Adipocyte (in vitro differentiated cells): ENCODE measurements around the gene SLC10A7.
"Not testable (repeated sequence)": the region's sequence is repeated elsewhere in the genome, so short reads cannot be mapped to it uniquely, and the experiment has no call there.

Experiments used
- DNase-seq: peaks from one replicate; pipeline ENCODE4 v3.0.0-alpha.2; 2015; ENCODE audit warnings: low read depth
- H3K27me3 ChIP-seq: replicated peaks from 2 replicates; pipeline ENCODE4 v1.7.0; 2013; ENCODE audit warnings: mild to moderate bottlenecking, low read length, moderate library complexity; ENCODE audit not compliant: control insufficient read depth, insufficient read depth
- H3K36me3 ChIP-seq: 2 replicates; pipeline ENCODE4 v1.7.0; 2013; ENCODE audit warnings: low read length, mild to moderate bottlenecking, moderate library complexity; ENCODE audit not compliant: control insufficient read depth, insufficient read depth, severe bottlenecking
- H3K4me1 ChIP-seq: 2 replicates; pipeline ENCODE4 v1.7.0; 2013; ENCODE audit warnings: mild to moderate bottlenecking, low read length, moderate library complexity; ENCODE audit not compliant: control insufficient read depth, insufficient read depth
- H3K4me3 ChIP-seq: 2 replicates; pipeline ENCODE4 v1.7.0; 2013; ENCODE audit warnings: mild to moderate bottlenecking, low read length, moderate library complexity
- H3K9ac ChIP-seq: 2 replicates; pipeline ENCODE4 v1.7.0; 2013; ENCODE audit warnings: mild to moderate bottlenecking, low read length, moderate library complexity
- H3K9me3 ChIP-seq: 2 replicates; pipeline ENCODE4 v1.7.0; 2013; ENCODE audit warnings: mild to moderate bottlenecking, low read length, moderate library complexity; ENCODE audit not compliant: control insufficient read depth

SLC10A7 gene

DNA sequence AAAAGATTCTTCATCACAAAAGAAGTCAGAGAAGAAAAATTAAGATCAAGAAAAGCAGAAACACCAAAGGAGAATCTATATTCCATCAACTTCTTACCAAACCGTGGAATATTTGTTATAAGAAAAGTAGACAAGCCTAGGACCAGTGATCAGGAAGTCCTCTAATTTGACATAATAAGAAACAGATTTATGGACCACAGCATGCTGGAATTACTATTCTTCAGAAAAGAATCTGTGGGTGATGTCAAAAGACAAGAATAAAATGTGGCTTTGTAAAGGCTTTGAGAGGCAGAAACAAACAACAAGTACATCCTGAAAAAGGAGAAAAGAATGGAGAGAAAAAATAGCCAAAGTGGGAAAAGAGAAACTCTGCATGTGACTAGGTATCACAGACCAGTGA lies 123.3 kb downstream of the SLC10A7 start:
- DNase-seq, result peak; percentile 65
- Histone ChIP-seq H3K27me3 (no peaks in the 10 kb centered on the region), H3K9ac (no peak overlapping the region), H3K4me1 (peaks cover 7% of the 10 kb centered on the region), H3K36me3 (no peaks in the 10 kb centered on the region), H3K9me3 (no peaks in the 10 kb centered on the region), H3K4me3 (no peak overlapping the region)

DNA sequence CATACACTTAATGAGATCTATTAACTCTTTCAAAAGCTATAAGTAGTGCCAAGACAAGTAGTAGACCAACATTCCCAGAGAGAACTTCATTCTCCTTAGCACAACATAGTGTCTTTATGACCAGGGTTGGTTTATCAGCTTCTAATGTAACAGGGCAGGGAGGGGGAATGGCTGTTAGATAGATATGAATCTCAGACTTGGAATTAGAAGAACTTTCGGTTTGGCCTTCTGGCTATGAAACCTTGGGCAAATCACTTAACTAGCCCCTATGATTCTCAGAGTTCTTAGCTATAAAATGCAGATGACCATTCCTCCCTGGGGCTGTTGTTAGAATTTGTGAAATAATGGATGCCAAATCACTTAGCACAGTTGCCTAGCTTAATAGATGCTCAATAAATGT lies 132.2 kb downstream of the SLC10A7 start:
- Histone ChIP-seq H3K9me3 (no peaks in the 10 kb centered on the region), H3K27me3 (no peaks in the 10 kb centered on the region), H3K9ac (no peak overlapping the region), H3K4me1 (no peaks in the 10 kb centered on the region), H3K4me3 (no peak overlapping the region), H3K36me3 (no peaks in the 10 kb centered on the region)
- DNase-seq, result no peak

DNA sequence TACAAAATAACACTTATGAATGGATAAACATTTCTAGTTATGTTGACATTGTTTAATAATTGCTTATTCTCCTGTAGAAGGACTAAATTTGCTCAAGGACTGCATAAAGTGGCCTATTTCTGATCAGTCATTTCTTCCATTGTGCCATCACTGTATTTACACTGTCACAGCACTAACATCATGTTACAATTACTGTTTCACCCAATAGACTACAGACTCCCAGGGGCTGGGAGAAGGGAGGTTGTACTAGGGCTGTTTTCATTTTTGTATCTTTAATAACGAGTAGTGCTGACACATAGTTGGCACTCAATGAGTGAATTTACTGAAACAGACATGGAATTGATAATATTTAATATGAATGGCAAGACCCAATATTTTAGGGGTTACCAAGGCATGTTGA lies 139.5 kb downstream of the SLC10A7 start:
- H3K27me3 ChIP-seq, result no peaks in the 10 kb centered on the region
- no peak overlapping the region for H3K4me3 ChIP-seq
- no peaks in the 10 kb centered on the region for H3K4me1 ChIP-seq
- no peaks in the 10 kb centered on the region for H3K9me3 ChIP-seq
- no peak overlapping the region for H3K9ac ChIP-seq
- DNase-seq, result no peak
- H3K36me3 ChIP-seq, result no peaks in the 10 kb centered on the region

DNA sequence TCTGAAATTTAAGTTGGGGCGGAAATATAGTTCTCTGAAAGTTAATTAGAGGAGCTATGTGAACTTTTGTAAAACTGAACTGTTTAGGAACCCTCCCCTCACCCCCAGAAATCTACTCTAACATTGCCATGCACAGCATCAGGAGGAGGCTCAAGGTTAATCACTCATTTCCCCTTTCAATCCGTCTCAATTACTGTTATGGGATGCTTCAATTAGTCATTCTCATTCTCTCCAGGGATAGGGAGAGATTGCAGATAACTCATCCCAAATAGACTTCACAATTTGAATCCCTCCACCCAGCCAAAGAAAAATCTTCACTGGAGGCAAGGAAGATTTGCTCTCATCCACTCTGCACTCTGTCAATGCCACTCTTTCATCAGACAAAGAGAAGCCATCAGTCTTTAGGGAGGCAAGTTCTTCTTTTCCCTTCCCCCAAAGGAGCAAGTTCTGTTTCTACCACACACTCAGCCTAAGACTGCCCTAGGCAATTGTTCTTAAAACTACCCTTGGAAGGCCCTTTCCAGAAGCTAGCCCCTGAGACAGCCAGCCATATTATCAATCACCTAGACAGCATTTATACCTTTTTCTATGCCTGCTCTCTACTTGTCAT lies 140.4 kb downstream of the SLC10A7 start:
- DNase-seq, result no peak
- Histone ChIP-seq H3K9ac (no peak overlapping the region), H3K27me3 (no peaks in the 10 kb centered on the region)

DNA sequence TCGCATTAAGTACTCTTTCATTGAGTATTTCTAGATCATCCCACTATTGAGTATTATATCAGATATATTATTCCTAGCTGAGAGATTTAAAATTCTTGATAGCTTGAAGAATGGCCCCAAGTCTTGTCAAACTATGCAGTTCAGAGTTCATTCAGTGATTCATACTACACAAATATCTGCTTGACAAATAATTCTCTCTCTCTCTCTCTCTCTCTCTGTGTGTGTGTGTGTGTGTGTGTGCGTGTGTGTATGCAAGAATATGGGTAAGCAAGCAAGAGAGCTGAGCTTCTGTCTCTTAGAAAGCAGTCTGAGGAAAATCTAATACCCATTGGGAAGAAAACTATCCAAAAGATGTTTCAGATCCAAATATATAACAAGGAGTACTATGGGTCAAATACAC lies 142.0 kb downstream of the SLC10A7 start:
- H3K4me3 ChIP-seq, result no peak overlapping the region
- no peak for DNase-seq
- no peaks in the 10 kb centered on the region for H3K4me1 ChIP-seq
- no peak overlapping the region for H3K9ac ChIP-seq
- no peaks in the 10 kb centered on the region for H3K9me3 ChIP-seq
- no peaks in the 10 kb centered on the region for H3K36me3 ChIP-seq
- no peaks in the 10 kb centered on the region for H3K27me3 ChIP-seq

More for the DNA sequence above, 140.4 kb downstream of the SLC10A7 start:
- no peaks in the 10 kb centered on the region for H3K9me3 ChIP-seq
- no peaks in the 10 kb centered on the region for H3K4me1 ChIP-seq
- no peaks in the 10 kb centered on the region for H3K36me3 ChIP-seq
- H3K4me3 ChIP-seq, result no peak overlapping the region

DNA sequence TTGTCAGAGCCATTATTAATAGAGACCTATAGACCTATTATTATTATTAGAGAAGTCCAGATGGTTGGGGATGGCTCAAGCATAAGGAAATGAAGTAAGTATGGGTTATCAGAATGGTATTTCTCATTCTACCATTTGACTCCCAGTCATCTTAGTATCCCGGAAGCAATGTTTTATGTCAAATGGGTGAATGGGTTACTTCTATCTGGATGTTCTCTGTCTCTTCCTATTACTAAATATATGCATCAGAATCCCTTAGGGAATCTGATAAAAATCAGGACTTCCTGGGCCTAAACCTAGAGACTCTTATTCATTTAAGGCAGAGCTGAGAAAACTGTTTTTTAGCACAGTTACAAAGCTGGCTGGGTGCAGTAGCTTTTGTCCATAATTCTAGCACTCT lies 149.9 kb downstream of the SLC10A7 start:
- H3K36me3 ChIP-seq, result no peaks in the 10 kb centered on the region
- no peak overlapping the region for H3K4me3 ChIP-seq
- no peak for DNase-seq
- no peaks in the 10 kb centered on the region for H3K9me3 ChIP-seq
- peaks cover 6% of the 10 kb centered on the region for H3K4me1 ChIP-seq
- H3K27me3 ChIP-seq, result no peaks in the 10 kb centered on the region
- H3K9ac ChIP-seq, result no peak overlapping the region

DNA sequence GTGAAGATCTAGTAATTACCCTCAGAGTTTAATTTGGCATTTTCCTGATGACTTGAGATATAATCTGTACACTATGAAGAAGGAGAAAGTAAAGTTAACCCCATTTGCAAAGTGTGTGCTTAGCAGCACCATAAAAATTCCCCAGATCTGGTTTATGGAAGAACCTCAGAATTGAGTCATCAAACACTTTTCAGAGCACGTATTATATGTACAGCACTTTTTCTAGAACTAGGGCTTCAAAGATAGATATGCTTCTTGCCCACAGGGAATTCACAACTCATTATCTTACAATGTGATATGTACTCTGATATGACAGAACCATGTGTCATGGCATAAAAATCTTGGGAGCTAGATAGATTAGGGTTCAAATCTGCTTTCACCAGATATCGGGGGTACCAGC lies 150.9 kb downstream of the SLC10A7 start:
- DNase-seq, result no peak
- Histone ChIP-seq H3K4me1 (peaks cover 6% of the 10 kb centered on the region), H3K36me3 (no peaks in the 10 kb centered on the region), H3K9me3 (no peaks in the 10 kb centered on the region), H3K9ac (no peak overlapping the region), H3K27me3 (no peaks in the 10 kb centered on the region), H3K4me3 (no peak overlapping the region)

DNA sequence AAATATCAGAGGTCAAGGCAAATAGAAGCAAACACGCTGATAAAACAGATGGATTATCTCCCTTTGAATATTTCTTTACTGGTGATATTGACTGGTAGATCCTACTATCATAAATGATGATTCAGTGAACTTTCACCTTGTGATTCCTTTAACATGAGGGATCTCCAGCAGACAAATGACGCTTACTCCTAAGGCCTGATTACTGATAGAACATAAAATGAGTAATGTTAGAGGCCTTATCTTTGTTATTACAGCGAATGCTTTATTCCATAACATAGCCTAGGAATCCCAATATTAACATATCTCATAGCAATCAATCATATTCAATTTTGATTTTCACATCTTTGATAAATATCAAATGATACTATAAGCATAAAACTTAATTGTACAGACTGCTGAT lies 152.3 kb downstream of the SLC10A7 start:
- H3K4me1 ChIP-seq, result peaks cover 6% of the 10 kb centered on the region
- no peaks in the 10 kb centered on the region for H3K36me3 ChIP-seq
- no peak overlapping the region for H3K4me3 ChIP-seq
- no peak overlapping the region for H3K9ac ChIP-seq
- H3K9me3 ChIP-seq, result no peaks in the 10 kb centered on the region
- DNase-seq, result no peak
- H3K27me3 ChIP-seq, result no peaks in the 10 kb centered on the region

DNA sequence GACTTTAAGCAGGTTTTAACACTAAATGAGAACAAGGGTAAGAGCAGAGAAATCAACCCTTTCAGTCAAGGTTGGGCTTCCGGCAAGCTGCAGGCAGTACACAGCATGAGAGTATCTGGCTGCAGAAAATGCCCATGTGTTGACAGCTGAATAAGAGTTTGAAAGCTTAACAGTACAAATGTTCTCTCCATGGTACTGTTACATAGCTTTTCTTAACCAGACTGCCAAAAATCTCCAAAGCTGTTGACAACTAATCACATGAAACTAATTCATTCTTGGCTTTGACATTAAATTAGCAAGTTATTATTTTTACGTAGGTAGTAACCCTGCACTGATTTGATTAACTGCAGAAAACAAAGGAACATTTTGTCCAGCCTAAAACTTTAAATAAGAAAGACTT lies 153.5 kb downstream of the SLC10A7 start:
- Histone ChIP-seq H3K36me3 (no peaks in the 10 kb centered on the region), H3K9me3 (peaks cover under 1% of the 10 kb centered on the region), H3K4me3 (no peak overlapping the region), H3K4me1 (peaks cover 6% of the 10 kb centered on the region), H3K27me3 (no peaks in the 10 kb centered on the region), H3K9ac (no peak overlapping the region)
- DNase-seq, result peak; percentile 2

DNA sequence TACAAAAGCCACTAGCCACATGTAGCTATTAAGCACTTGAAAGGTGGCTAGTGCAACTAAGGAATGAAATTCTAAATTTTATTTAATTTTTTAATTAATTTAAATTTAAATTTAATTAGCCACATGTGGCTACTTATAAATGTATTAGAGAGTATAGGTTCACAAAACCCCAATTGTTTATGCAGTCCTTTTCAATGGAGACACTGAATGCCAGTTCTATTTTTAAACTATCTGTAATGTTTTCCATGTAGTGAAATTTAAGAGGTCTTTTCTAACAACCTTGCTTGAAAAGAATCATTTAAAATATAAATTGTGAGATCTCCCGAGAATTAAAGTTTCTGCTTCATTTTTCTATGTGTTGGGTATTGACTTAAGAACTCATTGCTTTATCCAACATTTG lies 154.4 kb downstream of the SLC10A7 start:
- no peaks in the 10 kb centered on the region for H3K36me3 ChIP-seq
- no peak overlapping the region for H3K4me3 ChIP-seq
- peaks cover 7% of the 10 kb centered on the region for H3K9me3 ChIP-seq
- no peak overlapping the region for H3K9ac ChIP-seq
- no peaks in the 10 kb centered on the region for H3K27me3 ChIP-seq
- H3K4me1 ChIP-seq, result peaks cover 6% of the 10 kb centered on the region
- no peak for DNase-seq

DNA sequence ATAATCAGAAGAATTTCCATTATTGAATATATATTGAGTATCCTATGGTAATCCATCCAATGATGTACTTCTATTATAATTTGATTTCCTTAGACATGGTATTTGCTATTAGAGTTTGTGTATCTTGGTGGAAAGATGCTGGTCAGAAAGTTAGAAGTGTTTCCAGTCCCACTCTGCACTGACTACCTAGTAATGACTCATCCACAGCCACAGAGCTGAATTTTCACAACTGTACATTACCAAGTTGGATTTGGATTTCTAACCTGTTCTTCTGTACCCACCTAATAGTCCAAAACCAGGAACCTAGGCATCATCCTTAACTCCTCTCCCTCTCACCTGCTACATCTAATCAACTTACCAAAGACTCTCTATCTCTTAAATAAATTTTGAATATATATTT lies 162.0 kb downstream of the SLC10A7 start:
- Histone ChIP-seq H3K27me3 (no peaks in the 10 kb centered on the region), H3K9me3 (peaks cover 11% of the 10 kb centered on the region), H3K36me3 (no peaks in the 10 kb centered on the region), H3K9ac (no peak overlapping the region), H3K4me1 (no peaks in the 10 kb centered on the region), H3K4me3 (no peak overlapping the region)
- no peak for DNase-seq

DNA sequence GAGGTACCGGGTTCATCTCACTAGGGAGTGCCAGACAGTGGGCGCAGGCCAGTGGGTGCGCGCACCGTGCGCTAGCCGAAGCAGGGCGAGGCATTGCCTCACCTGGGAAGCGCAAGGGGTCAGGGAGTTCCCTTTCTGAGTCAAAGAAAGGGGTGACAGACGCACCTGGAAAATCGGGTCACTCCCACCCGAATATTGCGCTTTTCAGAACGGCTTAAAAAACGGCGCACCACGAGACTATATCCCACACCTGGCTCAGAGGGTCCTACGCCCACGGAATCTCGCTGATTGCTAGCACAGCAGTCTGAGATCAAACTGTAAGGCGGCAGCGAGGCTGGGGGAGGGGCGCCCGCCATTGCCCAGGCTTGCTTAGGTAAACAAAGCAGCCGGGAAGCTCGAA lies 171.6 kb downstream of the SLC10A7 start:
- not testable (repeated sequence) for H3K4me3 ChIP-seq, H3K9ac ChIP-seq, H3K9me3 ChIP-seq, H3K27me3 ChIP-seq, H3K36me3 ChIP-seq, DNase-seq, H3K4me1 ChIP-seq
